Gastrocnemius medialis (tissue), 4 donors: Measurements from ENCODE around the gene GART. TPM values are rescaled to one million over a fixed set of nuclear protein-coding genes. Genes with fewer than 3 reads are reported as not detected.

Experiments used
- ATAC-seq, 2 donors: fragments of 150-250 bp; one replicate each; pipeline ENCODE4 v1.9.1; 2016
- DNase-seq, 2 donors: peaks; one replicate each; pipeline ENCODE4 v3.0.0-alpha.2; 2019
- H3K27ac ChIP-seq, 4 donors: fragments of 200-600 bp; sonication (generic); 1 replicate in 1 of 4; 2 replicates in 3 of 4; pipeline ENCODE4 v1.5.1; 2016 to 2018; ENCODE audit warnings: mild to moderate bottlenecking in 2 of 4, moderate library complexity in 1 of 4
- H3K27me3 ChIP-seq, 3 donors: fragments of 200-600 bp; sonication (generic) in 2 of 3; 1 replicate in 1 of 3; 2 replicates in 2 of 3; pipeline versions ENCODE4 v1.5.1 to v1.6.0; 2016 to 2019; ENCODE audit warnings: mild to moderate bottlenecking in 1 of 3, moderate library complexity in 1 of 3
- H3K36me3 ChIP-seq, 2 donors: fragments of 200-600 bp; sonication (generic) in 1 of 2; one replicate each; pipeline ENCODE4 v1.5.1; 2017 to 2018
- H3K4me1 ChIP-seq, 2 donors: fragments of 200-600 bp; sonication (generic) in 1 of 2; one replicate each; pipeline ENCODE4 v1.5.1; 2016 to 2017; ENCODE audit warnings: mild to moderate bottlenecking in 2 of 2
- H3K4me3 ChIP-seq, 4 donors: fragments of 200-600 bp; sonication (generic) in 3 of 4; 1 replicate in 1 of 4; 2 replicates in 3 of 4; pipeline ENCODE4 v1.5.1; 2016 to 2019; ENCODE audit warnings: mild to moderate bottlenecking in 2 of 4
- H3K9me3 ChIP-seq, 3 donors: fragments of 200-600 bp; sonication (generic) in 2 of 3; 1 replicate in 1 of 3; 2 replicates in 2 of 3; pipeline ENCODE4 v1.5.1; 2016 to 2019
- POLR2A ChIP-seq, 2 donors: fragments of 450-650 bp; IDR thresholded peaks; one replicate each; pipeline ENCODE4 v1.6.1; 2017; ENCODE audit warnings: antibody characterized with exemption in 2 of 2, mild to moderate bottlenecking in 2 of 2, moderate library complexity in 2 of 2
- in situ Hi-C, 4 donors: fragments of 200-750 bp; cut with MboI; loops; one replicate each; pipeline versions ENCODE4 v1.15.0 to v1.8.0; 2017; ENCODE audit warnings: low sequenced_read_pairs in 4 of 4
- intact Hi-C: fragments of 100-400 bp; cut with DNase I; formaldehyde crosslinking; loops from one replicate; pipeline ENCODE4 v1.15.1; 2023; ENCODE audit warnings: low total_unique reads
- total RNA-seq, 4 donors: library from RNA; depleted of rRNA; stranded (reverse); fragments of >200 nt; gene quantifications; one replicate each; pipeline versions ENCODE4 v1.1.0 to v1.2.3, GENCODE V29; 2016
- TF ChIP-seq, protein P1 (sequence below), 5 experiments: fragments of 450-650 bp in 3 of 5; fragments of 200-600 bp in 2 of 5; sonication (generic) in 2 of 5; IDR thresholded peaks in 4 of 5; conservative IDR thresholded peaks in 1 of 5; 1 replicate in 4 of 5; 2 replicates in 1 of 5; pipeline ENCODE4 v1.5.1; 2016 to 2019; ENCODE audit warnings: antibody characterized with exemption in 5 of 5, mild to moderate bottlenecking in 3 of 5, moderate library complexity in 3 of 5

The GART gene
- total RNA-seq, 4 donors from 2014 or later: 46.3 to 97.5 (median 55.4) TPM

DNA sequence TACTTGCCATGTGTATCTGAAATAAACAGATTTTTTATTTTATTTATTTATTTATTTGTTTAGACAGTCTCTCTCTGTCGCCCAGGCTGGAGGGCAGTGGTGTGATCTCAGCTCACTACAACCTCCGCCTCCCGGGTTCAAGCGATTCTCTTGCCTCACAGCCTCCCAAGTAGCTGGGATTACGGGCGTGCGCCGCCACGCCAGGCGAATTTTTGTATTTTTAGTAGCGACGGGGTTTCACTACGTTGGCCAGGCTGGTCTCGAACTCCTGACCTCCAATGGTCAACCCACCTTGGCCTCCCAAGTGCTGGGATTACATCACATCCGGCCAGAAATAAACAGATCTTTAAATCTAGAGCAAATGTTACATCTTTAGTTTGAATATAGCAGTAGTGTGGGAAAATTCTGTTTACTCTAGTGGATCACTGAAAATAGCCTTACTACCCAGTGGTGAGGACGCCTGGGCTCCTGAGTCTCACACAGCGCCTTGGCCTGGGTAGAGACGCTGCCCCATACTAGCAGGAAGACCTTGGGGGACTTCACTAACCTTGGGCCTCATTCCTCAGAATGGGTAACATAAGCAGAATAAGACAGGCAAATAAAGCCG lies 709 bp downstream of the GART start:
- Histone ChIP-seq H3K9me3 (no peaks in the 10 kb centered on the region), H3K36me3 (peaks cover 0 to 25% of the 10 kb centered on the region in 2 donors), H3K27ac (peak overlapping the region; percentile 95 to 99 (median 99)), H3K27me3 (no peaks in the 10 kb centered on the region), H3K4me3 (peak overlapping the region; percentile 71 to 85 (median 79)), H3K4me1 (peaks cover 31 to 34% of the 10 kb centered on the region in 2 donors)
- intact Hi-C loops (loop anchor here (5.0 kb wide), 1 partner anchor 769 kb away; the partner anchor contains the start of gene PAXBP1), in situ Hi-C loops (loop anchor here in 1 of 4 donors (25.0 kb wide), 1 partner anchor 779 kb away; the partner anchor contains the start of gene PAXBP1)
- ATAC-seq (no peak), DNase-seq (no peak)
- TF ChIP-seq, protein P1, sequence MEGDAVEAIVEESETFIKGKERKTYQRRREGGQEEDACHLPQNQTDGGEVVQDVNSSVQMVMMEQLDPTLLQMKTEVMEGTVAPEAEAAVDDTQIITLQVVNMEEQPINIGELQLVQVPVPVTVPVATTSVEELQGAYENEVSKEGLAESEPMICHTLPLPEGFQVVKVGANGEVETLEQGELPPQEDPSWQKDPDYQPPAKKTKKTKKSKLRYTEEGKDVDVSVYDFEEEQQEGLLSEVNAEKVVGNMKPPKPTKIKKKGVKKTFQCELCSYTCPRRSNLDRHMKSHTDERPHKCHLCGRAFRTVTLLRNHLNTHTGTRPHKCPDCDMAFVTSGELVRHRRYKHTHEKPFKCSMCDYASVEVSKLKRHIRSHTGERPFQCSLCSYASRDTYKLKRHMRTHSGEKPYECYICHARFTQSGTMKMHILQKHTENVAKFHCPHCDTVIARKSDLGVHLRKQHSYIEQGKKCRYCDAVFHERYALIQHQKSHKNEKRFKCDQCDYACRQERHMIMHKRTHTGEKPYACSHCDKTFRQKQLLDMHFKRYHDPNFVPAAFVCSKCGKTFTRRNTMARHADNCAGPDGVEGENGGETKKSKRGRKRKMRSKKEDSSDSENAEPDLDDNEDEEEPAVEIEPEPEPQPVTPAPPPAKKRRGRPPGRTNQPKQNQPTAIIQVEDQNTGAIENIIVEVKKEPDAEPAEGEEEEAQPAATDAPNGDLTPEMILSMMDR (IDR thresholded peaks at IDR 0.05 in 4 of 5, conservative IDR thresholded peaks at IDR 0.05 in 1 of 5): no peak
- no peak for TF ChIP-seq POLR2A (IDR thresholded peaks at IDR 0.05)

DNA sequence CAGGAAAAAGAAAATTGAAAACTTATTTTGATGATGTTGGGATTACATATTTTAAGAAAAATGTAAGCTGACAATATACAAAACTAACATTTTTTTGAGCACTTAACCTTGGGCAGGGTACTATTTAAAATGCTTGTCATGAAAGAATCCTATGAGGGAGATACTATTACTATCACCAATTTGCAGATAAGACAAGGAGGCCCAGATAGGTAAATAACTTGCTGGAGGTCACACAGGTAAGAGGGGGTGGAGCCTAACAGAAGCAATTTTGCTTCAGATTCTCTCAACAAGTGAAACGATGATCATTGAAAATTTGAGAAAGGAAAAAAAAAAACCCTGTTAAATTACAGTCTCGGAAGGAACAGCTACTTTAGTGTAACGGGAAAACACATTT lies 1.2 kb downstream of the GART start:
- Histone ChIP-seq H3K36me3 (peaks cover 0 to 30% of the 10 kb centered on the region in 2 donors), H3K27me3 (no peaks in the 10 kb centered on the region), H3K9me3 (no peaks in the 10 kb centered on the region), H3K4me3 (peak overlapping the region in 2 of 4 donors; percentile 71 to 77), H3K27ac (peak overlapping the region; percentile 95 to 99 (median 99)), H3K4me1 (peaks cover 26 to 29% of the 10 kb centered on the region in 2 donors)
- TF ChIP-seq, protein P1 (IDR thresholded peaks at IDR 0.05 in 4 of 5, conservative IDR thresholded peaks at IDR 0.05 in 1 of 5): no peak
- no peak for TF ChIP-seq POLR2A (IDR thresholded peaks at IDR 0.05)
- intact Hi-C loops: loop anchor here (5.0 kb wide), 1 partner anchor 768 kb away; the partner anchor contains the start of gene PAXBP1
- in situ Hi-C loops: loop anchor here in 1 of 4 donors (25.0 kb wide), 1 partner anchor 778 kb away; the partner anchor contains the start of gene PAXBP1
- DNase-seq: no peak
- no peak for ATAC-seq

DNA sequence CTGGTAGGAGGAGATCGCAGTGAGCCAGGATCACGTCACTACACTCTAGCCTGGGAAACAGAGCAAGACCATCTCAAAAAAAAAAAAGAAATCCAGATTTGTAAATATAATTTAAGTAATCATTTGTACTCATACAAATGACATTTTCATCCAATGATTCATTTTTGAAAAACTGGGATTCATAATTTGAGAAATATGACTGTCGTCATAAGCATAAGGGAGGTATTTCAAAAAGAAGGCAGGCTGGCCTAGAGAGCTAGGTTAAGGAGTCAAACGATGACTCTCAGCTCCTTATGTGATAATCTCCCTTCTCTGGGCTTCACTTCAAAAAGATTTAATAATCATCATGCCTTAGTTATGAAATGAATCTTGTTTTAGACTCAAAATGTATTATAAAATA lies 2.3 kb downstream of the GART start:
- peaks cover 15 to 18% of the 10 kb centered on the region in 2 donors for H3K4me1 ChIP-seq
- H3K9me3 ChIP-seq: no peaks in the 10 kb centered on the region
- peaks cover 0 to 41% of the 10 kb centered on the region in 2 donors for H3K36me3 ChIP-seq
- H3K27ac ChIP-seq: no peak overlapping the region
- ATAC-seq (no peak), DNase-seq (no peak)
- H3K4me3 ChIP-seq: no peak overlapping the region
- TF ChIP-seq, protein P1 (IDR thresholded peaks at IDR 0.05 in 4 of 5, conservative IDR thresholded peaks at IDR 0.05 in 1 of 5): no peak
- TF ChIP-seq POLR2A (IDR thresholded peaks at IDR 0.05): no peak
- H3K27me3 ChIP-seq: no peaks in the 10 kb centered on the region
- in situ Hi-C loops (loop anchor here in 1 of 4 donors (25.0 kb wide), 1 partner anchor 777 kb away; the partner anchor contains the start of gene PAXBP1), intact Hi-C loops (loop anchor here (5.0 kb wide), 1 partner anchor 767 kb away; the partner anchor contains the start of gene PAXBP1)

DNA sequence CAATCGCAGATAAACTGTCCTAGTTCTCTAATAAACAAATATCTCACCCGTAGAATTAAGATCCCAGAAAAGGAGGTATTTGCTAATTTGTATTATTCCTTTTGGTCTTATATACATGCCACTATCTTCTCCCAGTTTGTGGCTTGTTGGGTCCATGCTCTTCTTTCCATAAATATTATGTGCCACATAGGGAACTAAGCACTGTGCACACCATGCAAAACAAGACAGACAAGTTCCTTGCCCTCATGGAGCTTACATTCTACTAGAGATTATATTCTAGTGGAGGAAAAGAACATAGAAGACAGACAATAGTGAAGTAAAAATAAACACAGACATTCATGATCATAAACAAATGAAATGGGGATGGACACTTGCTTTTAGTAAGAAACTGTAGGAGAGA lies 4.7 kb downstream of the GART start:
- Histone ChIP-seq H3K4me1 (peaks cover 9 to 11% of the 10 kb centered on the region in 2 donors), H3K36me3 (peaks cover 0 to 65% of the 10 kb centered on the region in 2 donors), H3K27me3 (no peaks in the 10 kb centered on the region), H3K27ac (no peak overlapping the region), H3K9me3 (no peaks in the 10 kb centered on the region), H3K4me3 (no peak overlapping the region)
- in situ Hi-C loops: loop anchor here in 1 of 4 donors (25.0 kb wide), 1 partner anchor 775 kb away; the partner anchor contains the start of gene PAXBP1
- intact Hi-C loops: no loop called here
- ATAC-seq (no peak), DNase-seq (no peak)
- no peak for TF ChIP-seq POLR2A (IDR thresholded peaks at IDR 0.05)
- TF ChIP-seq, protein P1 (IDR thresholded peaks at IDR 0.05 in 4 of 5, conservative IDR thresholded peaks at IDR 0.05 in 1 of 5): no peak
